IMR-90 (cell line): Measurements from ENCODE around the gene PLCB4. TPM values are rescaled to one million over a fixed set of nuclear protein-coding genes. Genes with fewer than 3 reads are reported as not detected.
A peak's percentile ranks its signal among the peaks of the same experiment; 100 is the strongest.

Source experiments
- ATAC-seq: fragments of 200-7000 bp; cut with Tn5 transposase; 2 replicates; pipeline ENCODE4 v1.9.1; 2020; ENCODE audit warnings: low read depth, mild to moderate bottlenecking, moderate library complexity
- BruUV-seq: library from RNA; stranded (reverse); fragments of 400-500 nt; replicated peaks from 2 replicates; lab custom pipeline; 2021; lab: Mats Ljungman, UMichigan
- CTCF ChIA-PET: fragments of 300-600 bp; formaldehyde crosslinking; extraction: SDS; loops from one replicate; lab custom pipeline; 2021; ENCODE audit warnings: antibody characterized with exemption; lab: Yijun Ruan, JAX
- POLR2A ChIA-PET: fragments of 300-600 bp; sonication (Branson Sonifier 250); formaldehyde crosslinking; loops from one replicate; lab custom pipeline; 2022; ENCODE audit warnings: antibody characterized with exemption; ENCODE audit not compliant: unreplicated experiment; lab: Charles Lee
- DNase-seq: peaks from one replicate; pipeline ENCODE4 v3.0.0; 2013
- H2AFZ ChIP-seq: replicated peaks from 2 replicates; pipeline ENCODE3; 2013; ENCODE audit warnings: low read length, mild to moderate bottlenecking; ENCODE audit not compliant: poor library complexity
- H2AK5ac ChIP-seq: 2 replicates; pipeline ENCODE4 v1.6.1; 2013; ENCODE audit warnings: low read depth, low read length, inconsistent platforms
- H2AK9ac ChIP-seq: replicated peaks from 2 replicates; pipeline ENCODE3; 2013; ENCODE audit warnings: mild to moderate bottlenecking, low read depth, low read length, moderate library complexity; ENCODE audit not compliant: poor library complexity
- H2BK120ac ChIP-seq: 2 replicates; pipeline ENCODE4 v1.6.1; 2013; ENCODE audit warnings: low read depth, low read length, inconsistent platforms
- H2BK15ac ChIP-seq: 3 replicates; pipeline ENCODE4 v1.6.1; 2013; ENCODE audit warnings: low read depth, low read length, inconsistent platforms
- H2BK20ac ChIP-seq: 2 replicates; pipeline ENCODE4 v1.6.1; 2013; ENCODE audit warnings: low read depth, mild to moderate bottlenecking, inconsistent platforms, low read length, moderate library complexity
- H2BK5ac ChIP-seq: 2 replicates; pipeline ENCODE4 v1.6.1; 2013; ENCODE audit warnings: mild to moderate bottlenecking, low read depth, low read length, inconsistent platforms; ENCODE audit not compliant: poor library complexity, severe bottlenecking
- H3K14ac ChIP-seq: replicated peaks from 2 replicates; pipeline ENCODE4 v1.6.1; 2013; ENCODE audit warnings: low read depth, low read length, inconsistent platforms
- H3K18ac ChIP-seq: 2 replicates; pipeline ENCODE4 v1.6.1; 2013; ENCODE audit warnings: low read depth, low read length, control low read depth
- H3K23ac ChIP-seq: 2 replicates; pipeline ENCODE4 v1.6.1; 2013; ENCODE audit warnings: low read depth, low read length, inconsistent platforms
- H3K27ac ChIP-seq: 2 replicates; pipeline ENCODE4 v1.5.1; 2013; ENCODE audit warnings: mild to moderate bottlenecking, control low read depth, low read length; ENCODE audit not compliant: insufficient read depth
- H3K27me3 ChIP-seq: 2 replicates; pipeline ENCODE4 v1.6.1; 2013; ENCODE audit warnings: low read length; ENCODE audit not compliant: control insufficient read depth, insufficient read depth
- H3K36me3 ChIP-seq: 2 replicates; pipeline ENCODE4 v1.6.1; 2013; ENCODE audit warnings: low read length, mixed read lengths; ENCODE audit not compliant: control insufficient read depth, insufficient read depth
- H3K4ac ChIP-seq: 2 replicates; pipeline ENCODE4 v1.6.1; 2013; ENCODE audit warnings: low read depth, low read length, inconsistent platforms
- H3K4me1 ChIP-seq: 2 replicates; pipeline ENCODE4 v1.6.1; 2013; ENCODE audit warnings: low read length, mixed read lengths; ENCODE audit not compliant: control insufficient read depth, insufficient read depth
- H3K4me2 ChIP-seq: 2 replicates; pipeline ENCODE4 v1.6.1; 2013; ENCODE audit warnings: low read depth, mild to moderate bottlenecking, control low read depth, low read length, moderate library complexity
- H3K4me3 ChIP-seq: 2 replicates; pipeline ENCODE4 v1.5.1; 2013; ENCODE audit warnings: low read depth, mild to moderate bottlenecking, control low read depth, low read length, moderate library complexity; ENCODE audit not compliant: insufficient read depth
- H3K56ac ChIP-seq: 2 replicates; pipeline ENCODE4 v1.6.1; 2013; ENCODE audit warnings: low read length, inconsistent platforms; ENCODE audit not compliant: insufficient read depth; ENCODE audit errors: extremely low read depth
- H3K79me1 ChIP-seq, 2 experiments: 2 replicates each; pipeline ENCODE4 v1.6.1; 2013; ENCODE audit warnings: low read length in 2 of 2, inconsistent platforms in 1 of 2, low read depth in 1 of 2
- H3K9ac ChIP-seq: 2 replicates; pipeline ENCODE4 v1.6.1; 2013; ENCODE audit warnings: low read depth, low read length, control low read depth
- H3K9me1 ChIP-seq: 2 replicates; pipeline ENCODE4 v1.6.1; 2013; ENCODE audit warnings: low read length, inconsistent platforms; ENCODE audit not compliant: insufficient read depth
- H3K9me3 ChIP-seq: 2 replicates; pipeline ENCODE4 v1.6.1; 2013; ENCODE audit warnings: low read length; ENCODE audit not compliant: control insufficient read depth, insufficient read depth
- H4K20me1 ChIP-seq: 2 replicates; pipeline ENCODE4 v1.6.1; 2013; ENCODE audit warnings: low read length, inconsistent platforms; ENCODE audit not compliant: insufficient read depth
- H4K5ac ChIP-seq: 2 replicates; pipeline ENCODE4 v1.6.1; 2013; ENCODE audit warnings: mild to moderate bottlenecking, low read depth, low read length, control low read depth
- H4K8ac ChIP-seq, 2 experiments: 2 replicates each; pipeline ENCODE4 v1.6.1; 2013; ENCODE audit warnings: low read depth in 2 of 2, low read length in 2 of 2, control low read depth in 1 of 2, inconsistent platforms in 1 of 2
- H4K91ac ChIP-seq: 2 replicates; pipeline ENCODE4 v1.6.1; 2013; ENCODE audit warnings: low read depth, low read length, inconsistent platforms; ENCODE audit not compliant: insufficient read depth
- FOS ChIP-seq: fragments of 150-350 bp; IDR thresholded peaks from 2 replicates; pipeline ENCODE4 v1.6.1; 2016; ENCODE audit warnings: low read depth, low read length
- MAZ ChIP-seq: IDR thresholded peaks from 2 replicates; pipeline ENCODE4 v1.6.1; 2012; ENCODE audit warnings: low read depth, mild to moderate bottlenecking, low read length, improper control_type of control experiment, moderate library complexity, borderline replicate concordance
- MXI1 ChIP-seq: IDR thresholded peaks from 2 replicates; pipeline ENCODE4 v1.6.1; 2012; ENCODE audit warnings: low read depth, mild to moderate bottlenecking, low read length, moderate library complexity, borderline replicate concordance
- NFE2L2 ChIP-seq: fragments of 150-350 bp; IDR thresholded peaks from 2 replicates; pipeline ENCODE4 v1.6.1; 2016; ENCODE audit warnings: low read depth, mild to moderate bottlenecking, low read length
- RAD21 ChIP-seq: IDR thresholded peaks from 2 replicates; pipeline ENCODE4 v1.6.1; 2012; ENCODE audit warnings: low read length, improper control_type of control experiment
- RCOR1 ChIP-seq: IDR thresholded peaks from 2 replicates; pipeline ENCODE4 v1.6.1; 2012; ENCODE audit warnings: mild to moderate bottlenecking, low read length, improper control_type of control experiment; ENCODE audit not compliant: insufficient replicate concordance
- RFX5 ChIP-seq: IDR thresholded peaks from 2 replicates; pipeline ENCODE4 v1.8.0; 2012; ENCODE audit warnings: low read depth, mild to moderate bottlenecking, low read length, moderate library complexity
- WGBS, 2 experiments: methylation state at CpG; one replicate each; pipeline versions ENCODE4 v1.1.5 to v1.1.7; 2013; ENCODE audit warnings: missing lambda C conversion rate in 2 of 2; ENCODE audit not compliant: insufficient read length in 1 of 2; ENCODE audit errors: extremely low coverage in 2 of 2; 5-methylcytosine and 5-hydroxymethylcytosine counted together
- dilution Hi-C: fragments of 300-500 bp; cut with HindIII; formaldehyde crosslinking; loops from one replicate; pipeline ENCODE4 v1.14.3; 2018; ENCODE audit warnings: low sequenced_read_pairs; ENCODE audit not compliant: unreplicated experiment
- in situ Hi-C: fragments of 300-500 bp; cut with MboI; formaldehyde crosslinking; loops from 3 replicates; pipeline ENCODE4 v1.14.3; 2019; ENCODE audit warnings: low sequenced_read_pairs, inconsistent platforms, mixed read lengths
- intact Hi-C: fragments of 100-400 bp; cut with micrococcal nuclease; formaldehyde crosslinking; loops from 2 replicates; pipeline ENCODE4 v1.10.0; 2022
- polyA plus RNA-seq, 3 experiments: library from polyadenylated mRNA; depleted of rRNA; stranded (reverse); fragments of >200 nt; gene quantifications; 2 replicates each; pipeline ENCODE4 v1.2.3, GENCODE V29; 2012; ENCODE audit warnings: low replicate concordance in 1 of 3
- total RNA-seq: library from RNA; depleted of rRNA; stranded (reverse); fragments of >200 nt; gene quantifications from 2 replicates; pipeline ENCODE4 v1.2.3, GENCODE V29; 2012
- TF ChIP-seq, protein P1 (sequence below): fragments of 150-350 bp; IDR thresholded peaks from 2 replicates; pipeline ENCODE4 v1.6.1; 2016; ENCODE audit warnings: low read depth, mild to moderate bottlenecking, low read length, moderate library complexity, borderline replicate concordance

Gene PLCB4
- total and polyA plus RNA-seq, 2 of the 4 experiments (the other 2 are of a cell fraction), result 12.5 to 24.0 TPM

DNA sequence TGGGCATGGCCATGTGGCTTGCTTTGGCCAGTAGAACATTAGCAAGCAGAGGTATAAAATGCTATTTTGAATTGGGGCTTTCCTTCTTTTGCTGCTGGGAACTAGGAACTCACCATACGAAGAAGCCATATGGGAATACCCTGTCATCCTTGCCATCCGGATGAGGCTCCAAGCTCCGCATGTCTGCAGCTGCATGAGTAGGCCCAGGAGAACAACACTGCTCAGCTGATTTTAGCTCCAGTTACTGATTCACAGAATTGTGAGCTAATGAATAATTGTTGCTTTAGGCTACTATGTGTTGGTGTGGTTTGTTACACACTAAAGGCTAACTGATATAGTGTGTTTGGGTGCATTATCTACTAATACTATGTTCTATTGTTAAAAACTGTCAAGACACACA lies 2.7 kb upstream of the PLCB4 start:
- ATAC-seq (no peak), DNase-seq (no peak)
- Histone ChIP-seq H3K4me3 (no peak overlapping the region), H4K5ac (peak overlapping the region; percentile 2; the same call in 1 of the 2 replicates), H3K27me3 (no peaks in the 10 kb centered on the region), H3K56ac (no peak overlapping the region), H3K36me3 (no peaks in the 10 kb centered on the region), H3K79me1 (peaks cover 0 to 13% of the 10 kb centered on the region in 2 experiments; a peak in 1 of 4 replicates), H2AFZ (no peak overlapping the region), H3K23ac (no peak overlapping the region), H3K4me2 (no peak overlapping the region), H3K4ac (peak overlapping the region; percentile 29; the same call in 1 of the 2 replicates), H3K14ac (no peak overlapping the region), H3K9ac (no peak overlapping the region), H2AK5ac (0 out of 2 replicates have a peak overlapping the region, but pooled peaks have one; percentile 28), H3K9me1 (peaks cover 4% of the 10 kb centered on the region; the same call in 1 of the 2 replicates), H4K20me1 (no peaks in the 10 kb centered on the region), H2BK120ac (peak overlapping the region; percentile 35; the same call in 1 of the 2 replicates), H3K18ac (peak overlapping the region; percentile 57; the same call in 1 of the 2 replicates), H2AK9ac (no peak overlapping the region), H2BK20ac (peak overlapping the region; percentile 49), H4K91ac (no peak overlapping the region), H3K4me1 (peaks cover 3% of the 10 kb centered on the region; the same call in 1 of the 2 replicates), H3K27ac (no peak overlapping the region), H3K9me3 (no peaks in the 10 kb centered on the region), H2BK15ac (no peak overlapping the region), H4K8ac (no peak overlapping the region), H2BK5ac (peak overlapping the region; percentile 2)
- WGBS, 2 experiments, result 100% methylated on average over 1 of the region's 3 CpGs; no CpG with 5 or more reads in 1 of the 2 experiments
- intact Hi-C loops, result loop anchor here (5.0 kb wide), 3 partner anchors 49 to 309 kb away; no protein-coding TSS in a partner anchor
- ChIA-PET POLR2A (no interaction called here), CTCF (no interaction called here)
- dilution Hi-C loops, result no loop called here
- no TSS peak for BruUV-seq
- TF ChIP-seq MAZ (no peak), MXI1 (no peak), FOS (no peak), NFE2L2 (no peak), RCOR1 (no peak), RFX5 (no peak), RAD21 (no peak)
- TF ChIP-seq, protein P1, sequence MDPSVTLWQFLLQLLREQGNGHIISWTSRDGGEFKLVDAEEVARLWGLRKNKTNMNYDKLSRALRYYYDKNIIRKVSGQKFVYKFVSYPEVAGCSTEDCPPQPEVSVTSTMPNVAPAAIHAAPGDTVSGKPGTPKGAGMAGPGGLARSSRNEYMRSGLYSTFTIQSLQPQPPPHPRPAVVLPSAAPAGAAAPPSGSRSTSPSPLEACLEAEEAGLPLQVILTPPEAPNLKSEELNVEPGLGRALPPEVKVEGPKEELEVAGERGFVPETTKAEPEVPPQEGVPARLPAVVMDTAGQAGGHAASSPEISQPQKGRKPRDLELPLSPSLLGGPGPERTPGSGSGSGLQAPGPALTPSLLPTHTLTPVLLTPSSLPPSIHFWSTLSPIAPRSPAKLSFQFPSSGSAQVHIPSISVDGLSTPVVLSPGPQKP, result no peak
- in situ Hi-C loops, result no loop called here
